Ecto neural progenitor cell (in vitro differentiated cells): ENCODE results near the gene DNMT3A.

Experiments used
- DNase-seq: peaks from one replicate; pipeline ENCODE4 v3.0.0-alpha.2; 2018; ENCODE audit warnings: low spot score

The DNMT3A gene

GRCh38 chr2:25305775-25306174, 36.0 kb downstream of the DNMT3A start:
- DNase-seq = peak; percentile 43

GRCh38 chr2:25304826-25305596, 36.7 kb downstream of the DNMT3A start:
- no peak for DNase-seq

GRCh38 chr2:25304321-25304720, 37.4 kb downstream of the DNMT3A start:
- DNase-seq = no peak

- DNase-seq = no peak
These were observed 38.0 kb downstream of the DNMT3A start for GRCh38 chr2:25303633-25304236.

GRCh38 chr2:25302758-25303375, 38.9 kb downstream of the DNMT3A start:
- no peak for DNase-seq

DNA sequence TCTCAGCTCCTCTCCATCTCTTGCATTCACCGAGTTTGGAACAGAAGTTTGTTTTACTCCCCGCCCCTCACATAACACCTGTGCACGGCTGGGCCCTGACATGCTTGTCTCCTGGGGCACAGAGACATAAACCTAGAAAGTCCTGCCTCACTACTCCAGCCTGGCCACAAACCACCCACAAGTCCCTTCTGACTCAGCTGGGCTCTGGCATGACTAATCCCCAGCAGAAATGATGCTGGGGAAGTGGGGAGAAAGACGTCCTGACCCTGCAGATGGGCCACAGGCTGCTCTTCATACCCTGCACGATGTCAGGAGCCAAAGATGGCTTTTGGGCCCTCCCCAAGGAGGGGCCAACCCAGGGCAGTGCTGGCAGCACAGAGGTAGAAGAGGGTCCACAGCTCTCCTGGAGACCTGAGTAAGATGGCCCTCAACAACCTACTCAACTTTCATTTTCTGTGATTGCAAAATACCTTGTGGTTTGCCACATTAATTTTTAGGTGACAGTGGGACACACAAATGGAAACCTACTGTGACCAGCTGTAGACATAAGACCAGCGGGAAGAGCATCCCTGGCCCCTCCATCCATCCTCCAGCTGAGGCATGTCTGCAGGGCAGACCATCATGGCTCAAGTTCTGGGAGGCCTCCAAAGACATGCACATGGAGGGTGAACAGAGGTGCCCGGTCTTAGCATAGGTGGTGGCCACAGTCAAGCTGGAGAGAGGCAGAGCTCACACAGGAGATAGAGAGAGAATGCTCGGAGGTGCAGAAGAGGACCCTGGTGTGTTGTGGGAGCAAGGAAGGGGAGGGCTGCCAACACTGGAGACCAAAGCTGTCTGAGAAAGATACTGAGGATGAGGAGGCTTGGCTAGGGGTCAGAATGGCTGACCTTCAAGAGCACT, 40.0 kb downstream of the DNMT3A start:
- DNase-seq = no peak

DNA sequence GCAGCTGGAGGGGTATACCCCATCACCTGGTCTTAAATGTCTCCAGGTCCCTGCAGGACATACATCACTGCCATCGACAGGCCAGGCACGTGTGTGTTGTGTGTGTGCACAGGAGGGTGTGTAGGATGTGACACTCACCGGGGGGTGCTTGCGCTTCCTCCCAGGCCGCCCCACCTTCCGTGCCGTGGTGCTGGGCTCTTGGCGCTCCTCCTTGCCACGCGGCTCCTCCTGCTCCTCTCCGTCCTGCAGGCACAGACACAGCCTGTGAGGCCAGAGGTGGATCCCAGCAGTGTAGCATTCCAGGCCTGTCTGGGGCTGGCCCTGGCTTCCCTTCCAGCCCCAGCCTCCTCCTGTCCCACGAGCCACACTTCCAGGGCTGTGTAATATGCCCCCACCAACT, 41.7 kb downstream of the DNMT3A start:
- DNase-seq = no peak

GRCh38 chr2:25298776-25299431, 42.8 kb downstream of the DNMT3A start:
- DNase-seq = no peak

- no peak for DNase-seq
These were observed 44.0 kb downstream of the DNMT3A start for GRCh38 chr2:25297738-25298137.

GRCh38 chr2:25295621-25296020, 46.1 kb downstream of the DNMT3A start:
- no peak for DNase-seq

GRCh38 chr2:25294573-25295462, 46.9 kb downstream of the DNMT3A start:
- no peak for DNase-seq

GRCh38 chr2:25293958-25294562, 47.7 kb downstream of the DNMT3A start:
- no peak for DNase-seq

DNA sequence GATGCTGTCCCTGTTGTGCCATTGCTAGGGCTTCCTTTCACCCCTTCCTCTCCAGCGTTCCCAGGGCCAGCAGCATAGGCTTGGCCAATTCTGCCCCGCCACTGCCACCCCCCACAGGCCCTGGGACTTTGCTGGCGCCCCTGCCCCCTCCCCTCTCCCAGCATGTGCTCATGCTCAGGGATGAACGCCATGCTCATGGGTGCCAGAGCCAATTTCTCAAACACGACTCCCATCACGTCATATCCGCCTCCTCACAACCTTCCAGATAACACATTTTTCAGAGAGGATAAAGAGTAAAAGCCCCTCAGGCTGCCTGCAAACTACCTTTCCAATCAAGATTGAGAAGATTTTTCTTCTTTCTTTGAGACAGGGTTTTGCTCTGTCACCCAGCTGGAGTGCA, 48.6 kb downstream of the DNMT3A start:
- DNase-seq = no peak

- DNase-seq = no peak
These were observed 49.3 kb downstream of the DNMT3A start for GRCh38 chr2:25292408-25292807.

- no peak for DNase-seq
These were observed 50.8 kb downstream of the DNMT3A start for GRCh38 chr2:25290811-25291495.

DNA sequence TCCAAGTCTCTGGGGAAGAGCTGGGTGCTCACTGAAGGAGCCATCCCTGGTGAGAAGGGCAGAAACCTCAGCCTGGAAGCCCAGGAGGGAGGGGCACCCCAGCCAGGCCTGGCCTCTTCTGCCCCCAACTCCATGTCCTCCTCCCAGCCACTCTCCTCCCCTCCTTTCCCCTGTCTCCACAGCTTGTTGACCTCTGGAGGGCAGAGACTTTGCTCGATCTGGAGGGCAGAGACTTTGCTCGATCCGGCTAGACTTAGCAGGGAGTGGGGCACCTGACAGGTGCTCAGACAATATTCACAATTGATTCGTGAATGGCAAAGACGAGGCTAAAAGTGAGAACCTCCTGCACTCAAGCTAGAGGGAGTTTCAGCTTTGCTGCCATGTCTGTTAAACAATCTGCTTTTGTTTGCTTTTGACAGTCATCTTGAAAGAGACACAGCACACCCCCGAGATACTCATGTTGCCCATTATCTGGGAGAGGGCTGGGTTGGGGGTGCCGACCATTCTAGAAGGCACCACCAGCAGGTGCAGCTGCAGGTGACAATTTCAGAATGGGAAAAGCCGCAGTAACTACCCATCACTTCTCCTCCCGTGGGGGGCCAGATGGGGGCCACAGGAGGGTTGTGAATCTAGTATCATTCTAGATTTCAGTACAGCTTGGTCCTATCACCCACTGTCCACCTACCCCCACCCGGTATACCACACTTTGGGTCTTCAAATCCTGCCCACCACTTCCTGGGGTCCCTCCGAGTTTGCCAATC, 54.8 kb downstream of the DNMT3A start:
- no peak for DNase-seq

DNA sequence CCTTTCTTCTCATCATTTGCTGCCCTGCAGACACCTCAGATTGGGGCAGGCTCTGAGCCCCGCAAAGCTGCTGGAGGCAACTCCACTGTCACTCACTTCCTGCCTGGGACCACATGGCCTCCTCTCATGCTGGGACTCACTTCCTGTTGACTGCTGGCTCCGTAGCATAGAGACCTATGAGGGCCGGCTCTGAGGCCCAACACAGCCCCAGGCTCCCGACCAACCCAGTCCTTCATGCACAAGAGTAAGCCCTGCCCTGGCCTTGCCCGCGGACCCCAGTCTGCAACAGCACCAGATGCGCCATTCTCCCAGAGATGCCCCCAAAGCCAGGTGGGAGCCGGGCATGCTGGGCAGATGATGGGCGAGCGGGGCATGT, 55.7 kb downstream of the DNMT3A start:
- no peak for DNase-seq

- no peak for DNase-seq
These were observed 56.3 kb downstream of the DNMT3A start for GRCh38 chr2:25285265-25286024.
